Stimulated activated CD8-positive, alpha-beta memory T cell treated with anti-CD3 and anti-CD28 coated beads, Interleukin-15, amount 100 ng/mL, for 4 hours (primary cell): Measurements from ENCODE around the gene PEX16.

ENCODE experiments used
- DNase-seq, 2 donors: peaks; one replicate each; pipeline ENCODE4 v3.0.0-alpha.2; 2020; ENCODE audit warnings: low read depth in 2 of 2

Gene PEX16

DNA sequence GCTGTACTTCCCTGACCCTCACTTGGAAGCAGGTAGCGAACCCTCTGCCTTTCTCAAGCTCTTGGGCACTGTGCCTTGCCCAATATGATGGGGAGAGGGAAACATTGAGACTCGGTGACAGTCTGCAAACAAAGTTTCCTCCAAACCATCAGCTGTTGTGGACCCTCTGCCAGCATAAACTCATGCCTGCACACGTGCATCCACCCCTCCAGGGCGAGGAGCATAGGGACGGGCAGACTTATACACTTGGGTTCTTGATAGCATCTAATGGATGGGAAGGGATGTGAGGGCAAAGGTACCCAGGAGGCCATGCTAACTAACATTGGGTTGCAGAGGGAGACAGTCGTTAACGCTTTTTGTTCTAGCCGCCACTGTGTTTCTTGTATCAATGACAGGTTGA, 40.5 kb downstream of the PEX16 start:
- no peak for DNase-seq

DNA sequence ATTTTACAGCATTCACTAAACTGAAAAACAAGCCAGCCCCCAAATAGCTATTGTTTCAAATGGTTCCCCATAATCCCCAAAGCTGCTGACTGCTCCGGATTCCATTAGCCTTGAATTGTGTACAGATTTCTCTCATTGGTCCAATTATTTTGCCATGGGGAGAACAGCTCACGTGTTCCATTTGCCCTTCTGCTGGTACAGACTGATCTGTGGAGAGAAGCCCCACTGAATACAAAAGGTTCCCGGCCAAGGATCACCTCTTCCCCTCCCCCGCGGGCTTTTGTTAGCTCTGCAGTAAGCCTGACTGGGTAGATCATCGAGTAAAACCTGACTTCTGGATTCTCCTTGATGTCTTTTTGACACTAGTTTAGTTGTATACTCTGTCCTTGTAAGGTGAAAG, 41.3 kb downstream of the PEX16 start:
- no peak for DNase-seq

DNA sequence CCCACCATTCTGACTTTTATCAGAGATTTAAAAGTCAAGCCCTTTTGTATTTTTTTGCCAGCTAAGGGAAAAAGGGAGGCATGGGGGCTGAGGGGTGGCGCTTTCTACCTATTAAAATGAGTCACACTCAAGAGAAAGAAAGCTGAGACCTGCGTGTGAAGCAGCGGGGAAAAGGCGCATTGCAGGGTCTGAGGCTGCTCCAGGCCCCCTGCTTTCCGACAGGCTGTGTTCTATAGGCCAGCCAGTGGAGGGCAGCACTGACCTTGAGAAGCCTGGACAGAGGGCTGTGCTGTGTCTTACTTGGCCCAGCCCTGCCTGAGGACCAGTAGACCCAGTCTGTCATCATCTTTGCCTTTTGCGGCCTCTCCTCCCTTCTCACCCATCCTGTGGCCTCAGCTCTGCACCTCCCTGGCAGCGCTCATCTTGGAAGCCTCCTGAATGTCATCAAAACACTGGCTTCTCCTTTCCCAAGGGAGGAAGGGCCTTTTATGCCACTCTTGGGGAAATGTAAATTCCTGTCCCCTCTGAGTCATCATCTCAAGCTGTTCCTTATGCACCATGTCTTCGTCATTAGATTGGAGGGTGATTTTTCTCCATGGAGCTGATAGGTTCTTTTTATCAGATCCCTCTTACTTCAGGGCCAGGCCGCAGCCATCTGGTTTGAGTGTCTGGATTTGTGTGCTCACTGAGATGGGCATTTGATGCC, 44.9 kb downstream of the PEX16 start:
- DNase-seq = no peak

DNA sequence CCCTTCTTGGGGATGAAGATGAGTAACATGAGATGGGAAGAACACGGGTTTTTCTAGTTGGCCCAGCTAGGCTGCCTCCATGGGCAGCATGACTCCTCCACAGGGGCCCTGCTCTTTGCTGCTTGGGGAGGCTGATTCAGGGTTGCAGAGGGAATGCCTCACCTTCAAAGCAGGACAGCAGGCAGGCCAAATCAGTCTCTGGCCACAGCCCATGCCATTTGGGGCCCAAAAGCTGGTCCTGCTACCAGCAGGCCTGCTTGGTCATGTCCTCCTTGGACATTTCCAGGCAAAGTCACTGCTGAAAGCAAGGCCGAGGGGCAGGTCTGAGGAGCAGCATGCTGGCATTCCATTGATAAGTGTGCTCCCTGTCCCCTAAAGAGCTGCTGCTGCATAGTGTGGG, 46.0 kb downstream of the PEX16 start:
- no peak for DNase-seq

DNA sequence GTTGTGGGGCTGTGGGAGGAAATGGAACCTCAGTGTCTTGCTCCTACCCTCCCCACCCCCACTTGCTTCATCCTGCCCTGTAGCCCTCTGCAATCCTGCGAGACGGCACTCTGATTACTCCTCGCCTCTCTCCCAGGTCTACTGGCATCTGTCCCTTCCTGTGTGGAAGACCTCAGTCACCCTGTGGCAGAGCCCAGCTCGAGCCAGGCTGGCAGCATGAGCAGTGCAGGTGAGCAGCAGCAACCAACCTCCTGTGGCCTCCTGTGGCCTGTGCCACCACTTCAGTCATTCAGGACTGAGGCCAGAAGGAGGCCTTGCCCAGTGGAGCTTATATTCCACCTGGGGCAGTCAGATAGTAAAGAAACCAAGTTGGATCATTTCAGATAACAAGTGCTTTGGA, 47.0 kb downstream of the PEX16 start:
- no peak for DNase-seq

DNA sequence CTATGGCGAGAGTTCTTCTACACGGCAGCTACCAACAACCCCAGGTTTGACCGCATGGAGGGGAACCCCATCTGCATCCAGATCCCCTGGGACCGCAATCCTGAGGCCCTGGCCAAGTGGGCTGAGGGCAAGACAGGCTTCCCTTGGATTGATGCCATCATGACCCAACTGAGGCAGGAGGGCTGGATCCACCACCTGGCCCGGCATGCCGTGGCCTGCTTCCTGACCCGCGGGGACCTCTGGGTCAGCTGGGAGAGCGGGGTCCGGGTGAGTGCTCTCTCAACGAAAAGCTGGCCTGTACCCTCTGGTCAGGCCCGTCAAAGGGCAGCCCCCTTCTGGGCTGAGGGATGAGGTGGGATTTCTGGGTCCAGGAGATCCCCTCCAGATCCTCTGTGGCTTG, 48.1 kb downstream of the PEX16 start:
- no peak for DNase-seq

DNA sequence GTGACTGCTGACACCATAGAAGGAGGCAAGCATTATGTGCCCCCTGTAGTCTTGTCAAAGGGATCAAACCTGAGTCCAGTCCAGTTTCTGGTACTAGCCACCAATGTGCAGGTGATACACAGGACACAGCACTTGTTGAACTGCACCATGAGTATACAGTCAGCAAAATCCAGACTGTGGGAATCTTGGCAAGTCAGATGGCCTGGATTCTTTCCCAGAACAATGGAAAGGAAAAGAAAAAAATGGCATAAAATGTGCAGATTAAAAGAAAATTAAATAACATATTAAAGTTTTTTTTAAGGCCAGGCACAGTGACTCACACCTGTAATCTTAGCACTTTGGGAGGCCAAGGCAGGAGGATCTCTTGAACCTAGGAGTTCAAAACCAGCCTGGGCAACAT, 53.6 kb downstream of the PEX16 start:
- DNase-seq = no peak

DNA sequence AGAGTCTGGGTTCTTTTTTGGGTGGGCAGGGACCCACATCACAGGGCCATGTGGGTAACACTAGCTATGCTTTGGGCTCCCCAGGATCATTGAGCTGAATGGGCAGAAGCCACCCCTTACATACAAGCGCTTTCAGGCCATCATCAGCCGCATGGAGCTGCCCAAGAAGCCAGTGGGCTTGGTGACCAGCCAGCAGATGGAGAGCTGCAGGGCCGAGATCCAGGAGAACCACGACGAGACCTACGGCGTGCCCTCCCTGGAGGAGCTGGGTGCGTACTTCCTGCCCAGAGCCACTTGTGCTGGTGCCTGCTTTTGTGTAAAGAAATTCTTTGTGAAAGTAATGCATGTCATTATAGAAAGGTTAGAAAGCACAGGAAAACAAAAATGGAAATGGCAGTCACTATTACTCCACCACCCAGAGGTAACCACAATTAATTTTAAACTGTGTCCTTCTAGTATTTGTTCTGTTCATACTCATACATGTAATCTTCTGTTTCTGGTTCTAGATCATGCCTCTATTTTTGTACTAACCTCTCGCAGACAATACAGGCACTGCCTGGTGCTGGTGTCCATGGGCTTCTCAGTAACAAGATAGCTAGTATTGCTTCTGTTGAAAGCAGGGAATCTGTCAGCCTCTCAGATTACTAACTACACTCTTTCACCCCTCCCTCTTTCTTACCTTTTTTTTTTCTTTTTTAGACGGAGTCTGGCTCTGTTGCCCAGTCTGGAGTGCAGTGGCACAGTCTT, 56.7 kb downstream of the PEX16 start:
- no peak for DNase-seq

DNA sequence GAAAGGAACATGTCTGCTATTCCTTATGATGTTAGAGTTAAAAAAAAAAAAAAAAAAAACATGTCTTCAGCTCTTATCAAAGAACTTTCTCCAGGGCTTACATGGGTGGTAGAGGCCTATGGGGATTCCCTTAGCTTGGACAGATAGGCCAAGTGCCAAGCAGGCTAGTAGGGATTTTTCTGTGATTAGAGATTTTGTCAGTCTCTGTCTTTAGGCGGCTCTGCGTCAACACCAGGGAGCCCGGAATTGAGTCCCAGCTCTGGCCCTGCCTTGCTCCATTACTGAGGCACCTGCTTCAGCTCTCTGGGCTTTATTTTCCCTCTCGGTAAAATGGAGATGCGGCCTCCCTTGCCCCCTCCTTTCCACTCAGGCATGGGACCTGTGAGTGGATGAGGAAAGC, 57.3 kb downstream of the PEX16 start:
- no peak for DNase-seq
